Prostate gland (tissue), 2 donors: Measurements from ENCODE around the gene MPPED2. TPM values are rescaled to one million over a fixed set of nuclear protein-coding genes. Genes with fewer than 3 reads are reported as not detected.

Source experiments
- DNase-seq: peaks from one replicate; pipeline ENCODE4 v3.0.0-alpha.2; 2019; ENCODE audit warnings: low spot score
- H3K27ac ChIP-seq, 2 donors: fragments of 200-600 bp; sonication (generic); 2 replicates each; pipeline ENCODE4 v1.5.1; 2017 to 2019
- H3K27me3 ChIP-seq: fragments of 200-600 bp; sonication (generic); replicated peaks from 2 replicates; pipeline ENCODE4 v1.5.1; 2019; ENCODE audit not compliant: insufficient read depth
- H3K36me3 ChIP-seq, 2 donors: fragments of 200-600 bp; sonication (generic); 1 replicate in 1 of 2; 2 replicates in 1 of 2; pipeline versions ENCODE4 v1.5.1 to v1.8.1; 2017 to 2019
- H3K4me1 ChIP-seq: fragments of 200-600 bp; sonication (generic); replicated peaks from 2 replicates; pipeline ENCODE4 v1.5.1; 2019
- H3K4me3 ChIP-seq, 2 donors: fragments of 200-600 bp; sonication (generic); 2 replicates each; pipeline ENCODE4 v1.5.1; 2017 to 2019
- H3K9me3 ChIP-seq: fragments of 200-600 bp; sonication (generic); 2 replicates; pipeline ENCODE4 v1.5.1; 2017
- POLR2A ChIP-seq: fragments of 450-650 bp; IDR thresholded peaks from one replicate; pipeline ENCODE4 v1.6.1; 2016; ENCODE audit warnings: antibody characterized with exemption, mild to moderate bottlenecking
- POLR2AphosphoS5 ChIP-seq: sonication (generic); formaldehyde crosslinking; IDR thresholded peaks from one replicate; pipeline ENCODE4 v1.6.1; 2017; ENCODE audit warnings: antibody characterized with exemption
- WGBS: methylation state at CpG from one replicate; pipeline ENCODE4 v1.1.5; 2018; 5-methylcytosine and 5-hydroxymethylcytosine counted together
- intact Hi-C: fragments of 100-400 bp; cut with DNase I; formaldehyde crosslinking; loops from one replicate; pipeline ENCODE4 v1.14.2; 2022
- total RNA-seq, 2 donors: library from RNA; depleted of rRNA; stranded (reverse); fragments of >200 nt; gene quantifications; one replicate each; pipeline ENCODE4 v1.1.0, GENCODE V29; 2016
- TF ChIP-seq, protein P1 (sequence below), 4 experiments: fragments of 200-600 bp in 2 of 4; fragments of 450-650 bp in 2 of 4; sonication (generic) in 2 of 4; IDR thresholded peaks; 1 replicate in 3 of 4; 2 replicates in 1 of 4; pipeline ENCODE4 v1.5.1; 2016 to 2019; ENCODE audit warnings: antibody characterized with exemption in 4 of 4, mild to moderate bottlenecking in 2 of 4, moderate library complexity in 2 of 4

MPPED2 gene
- total RNA-seq, 2 donors from 2014 or later, result 28.4 to 34.9 TPM

DNA sequence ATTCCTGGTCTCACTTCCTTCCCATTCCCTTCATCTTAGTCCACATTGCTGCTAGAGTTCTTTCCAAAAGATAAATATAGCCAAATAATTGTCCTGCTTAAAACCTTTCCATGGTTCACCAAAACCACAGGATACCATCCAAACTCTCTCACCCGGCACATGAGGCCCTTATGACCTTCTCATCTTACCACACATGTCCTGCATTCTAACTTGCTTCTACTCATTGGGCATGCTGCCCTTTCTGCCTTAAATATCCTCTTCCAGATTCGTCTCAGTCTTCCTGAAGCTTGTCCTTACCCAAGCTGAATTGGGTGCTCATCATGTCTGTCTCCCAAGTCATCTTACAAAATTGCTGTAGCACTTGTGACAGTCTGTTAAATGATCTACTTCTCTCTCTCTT lies 114.9 kb downstream of the MPPED2 start:
- intact Hi-C loops, result no loop called here
- 79% methylated on average over 2 of the region's 2 CpGs for WGBS
- H3K9me3 ChIP-seq, result no peaks in the 10 kb centered on the region
- H3K4me1 ChIP-seq, result no peaks in the 10 kb centered on the region
- H3K36me3 ChIP-seq, result no peaks in the 10 kb centered on the region
- TF ChIP-seq, protein P1, sequence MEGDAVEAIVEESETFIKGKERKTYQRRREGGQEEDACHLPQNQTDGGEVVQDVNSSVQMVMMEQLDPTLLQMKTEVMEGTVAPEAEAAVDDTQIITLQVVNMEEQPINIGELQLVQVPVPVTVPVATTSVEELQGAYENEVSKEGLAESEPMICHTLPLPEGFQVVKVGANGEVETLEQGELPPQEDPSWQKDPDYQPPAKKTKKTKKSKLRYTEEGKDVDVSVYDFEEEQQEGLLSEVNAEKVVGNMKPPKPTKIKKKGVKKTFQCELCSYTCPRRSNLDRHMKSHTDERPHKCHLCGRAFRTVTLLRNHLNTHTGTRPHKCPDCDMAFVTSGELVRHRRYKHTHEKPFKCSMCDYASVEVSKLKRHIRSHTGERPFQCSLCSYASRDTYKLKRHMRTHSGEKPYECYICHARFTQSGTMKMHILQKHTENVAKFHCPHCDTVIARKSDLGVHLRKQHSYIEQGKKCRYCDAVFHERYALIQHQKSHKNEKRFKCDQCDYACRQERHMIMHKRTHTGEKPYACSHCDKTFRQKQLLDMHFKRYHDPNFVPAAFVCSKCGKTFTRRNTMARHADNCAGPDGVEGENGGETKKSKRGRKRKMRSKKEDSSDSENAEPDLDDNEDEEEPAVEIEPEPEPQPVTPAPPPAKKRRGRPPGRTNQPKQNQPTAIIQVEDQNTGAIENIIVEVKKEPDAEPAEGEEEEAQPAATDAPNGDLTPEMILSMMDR (IDR thresholded peaks at IDR 0.05), result no peak
- no peak for TF ChIP-seq POLR2A
- TF ChIP-seq POLR2AphosphoS5, result no peak
- H3K4me3 ChIP-seq, result no peak overlapping the region
- no peak overlapping the region for H3K27ac ChIP-seq
- DNase-seq, result no peak
- H3K27me3 ChIP-seq, result no peaks in the 10 kb centered on the region

DNA sequence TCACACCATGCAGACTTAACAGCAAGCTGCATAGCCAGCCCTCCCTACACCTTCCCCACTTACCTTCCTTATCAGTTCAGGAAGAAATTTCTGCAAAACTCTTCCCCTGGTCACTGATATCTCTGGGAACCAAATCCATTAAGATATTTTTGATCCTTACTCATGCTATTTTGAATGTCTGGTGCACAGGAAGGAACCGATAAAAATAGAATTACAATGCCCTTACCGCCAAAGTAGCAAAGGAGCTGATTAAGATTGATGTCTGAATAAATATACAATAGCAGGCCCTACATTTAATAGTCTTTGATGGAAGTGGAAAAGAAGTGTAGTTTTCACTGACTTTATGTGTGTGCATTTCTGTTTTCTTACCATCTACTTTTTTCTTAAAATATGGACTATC lies 117.3 kb downstream of the MPPED2 start:
- Histone ChIP-seq H3K27ac (no peak overlapping the region), H3K27me3 (no peaks in the 10 kb centered on the region), H3K36me3 (no peaks in the 10 kb centered on the region), H3K4me1 (no peaks in the 10 kb centered on the region), H3K9me3 (no peaks in the 10 kb centered on the region), H3K4me3 (no peak overlapping the region)
- no peak for DNase-seq
- intact Hi-C loops, result no loop called here
- WGBS, result 31% methylated on average over 2 of the region's 2 CpGs
- TF ChIP-seq POLR2A (no peak), POLR2AphosphoS5 (no peak)
- TF ChIP-seq, protein P1 (IDR thresholded peaks at IDR 0.05), result no peak

DNA sequence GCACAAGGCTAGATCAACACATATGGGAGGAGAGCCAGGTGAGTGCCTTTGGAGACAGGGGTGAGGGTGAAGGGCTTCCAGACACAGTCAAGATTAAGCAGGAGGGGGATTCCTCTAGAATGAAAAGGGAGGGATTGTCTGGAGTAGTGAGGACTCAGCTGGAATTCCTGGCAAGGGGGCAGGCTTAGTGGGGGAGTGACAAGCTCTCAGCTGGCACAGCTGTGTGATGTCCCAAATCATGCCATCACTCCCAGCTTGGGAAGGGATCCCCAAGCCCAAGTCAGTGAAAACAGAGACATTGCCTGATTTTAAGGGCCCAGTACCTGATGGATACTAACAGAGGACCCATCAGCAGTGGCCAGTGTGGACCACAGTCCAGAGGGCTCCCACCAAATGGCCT lies 119.0 kb downstream of the MPPED2 start:
- DNase-seq, result no peak
- Histone ChIP-seq H3K27ac (no peak overlapping the region), H3K4me1 (no peaks in the 10 kb centered on the region), H3K9me3 (no peaks in the 10 kb centered on the region), H3K4me3 (no peak overlapping the region), H3K36me3 (no peaks in the 10 kb centered on the region), H3K27me3 (no peaks in the 10 kb centered on the region)
- TF ChIP-seq POLR2A, result no peak
- no peak for TF ChIP-seq POLR2AphosphoS5
- TF ChIP-seq, protein P1 (IDR thresholded peaks at IDR 0.05), result no peak
- intact Hi-C loops, result no loop called here

DNA sequence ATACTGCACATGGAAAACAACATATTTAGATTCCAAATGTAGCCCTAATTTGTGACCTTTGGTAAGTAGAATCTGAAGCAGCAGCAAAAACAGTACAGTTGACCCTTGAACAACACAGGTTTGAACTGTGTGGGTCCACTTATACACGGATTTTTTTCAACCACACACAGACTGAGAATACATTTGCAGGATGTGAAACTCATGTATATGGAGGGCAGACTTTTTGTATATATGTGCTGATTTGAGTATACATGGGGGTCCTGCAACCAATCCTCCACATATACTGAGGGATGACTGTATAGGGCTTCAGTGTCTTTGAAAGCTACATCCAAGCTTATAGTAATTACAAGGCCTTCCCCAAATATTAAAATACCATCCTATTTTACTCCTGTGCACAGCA lies 120.5 kb downstream of the MPPED2 start:
- WGBS, result 44% methylated on average over 1 of the region's 1 CpG
- intact Hi-C loops, result no loop called here
- Histone ChIP-seq H3K4me1 (no peaks in the 10 kb centered on the region), H3K36me3 (no peaks in the 10 kb centered on the region), H3K27ac (no peak overlapping the region), H3K4me3 (no peak overlapping the region), H3K27me3 (no peaks in the 10 kb centered on the region), H3K9me3 (no peaks in the 10 kb centered on the region)
- no peak for DNase-seq
- TF ChIP-seq POLR2AphosphoS5 (no peak), POLR2A (no peak)
- TF ChIP-seq, protein P1 (IDR thresholded peaks at IDR 0.05), result no peak

DNA sequence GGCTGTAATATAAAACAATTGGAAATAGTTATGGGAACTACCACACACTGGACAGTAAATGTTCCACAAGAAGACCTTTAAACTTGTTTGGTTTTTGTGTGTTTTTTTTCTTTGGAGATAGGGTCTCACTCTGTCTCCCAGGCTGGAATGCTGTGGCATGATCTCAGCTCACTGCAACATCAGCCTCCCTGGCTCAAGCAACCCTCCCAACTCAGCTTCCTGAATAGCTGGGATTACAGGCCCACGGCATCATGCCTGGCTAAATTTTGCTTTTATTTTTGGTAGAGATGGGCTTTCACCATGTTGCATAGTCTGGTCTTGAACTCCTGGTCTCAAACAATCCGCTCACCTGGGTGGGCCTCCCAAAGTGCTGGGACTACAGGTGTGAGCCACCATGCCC lies 121.0 kb downstream of the MPPED2 start:
- no peak overlapping the region for H3K27ac ChIP-seq
- H3K9me3 ChIP-seq, result no peaks in the 10 kb centered on the region
- 97% methylated on average over 2 of the region's 2 CpGs for WGBS
- no peaks in the 10 kb centered on the region for H3K4me1 ChIP-seq
- H3K36me3 ChIP-seq, result no peaks in the 10 kb centered on the region
- TF ChIP-seq POLR2AphosphoS5, result no peak
- no peak for TF ChIP-seq POLR2A
- intact Hi-C loops, result no loop called here
- no peak overlapping the region for H3K4me3 ChIP-seq
- no peaks in the 10 kb centered on the region for H3K27me3 ChIP-seq
- DNase-seq, result no peak
